ENCODE results near the gene TRIM67.
"Not testable (repeated sequence)": the region's sequence is repeated elsewhere in the genome, so short reads cannot be mapped to it uniquely, and the experiment has no call there.

TRIM67 gene

GRCh38 chr1:231157311-231157710 lies 4.5 kb upstream of the TRIM67 start:
- no peak overlapping the region for H3K4me3 ChIP-seq (ENCODE audit: low read depth, low read length)
- TF ChIP-seq CTCF (IDR thresholded peaks at IDR 0.05; ENCODE audit: insufficient read depth, low read depth, low read length, missing control alignments): no peak
- DNase-seq (ENCODE audit: low read depth): no peak

- H3K4me3 ChIP-seq (ENCODE audit: low read depth, low read length): not testable (repeated sequence)
Observed at GRCh38 chr1:231158141-231158540, 3.7 kb upstream of the TRIM67 start.

GRCh38 chr1:231159202-231159962 lies 2.5 kb upstream of the TRIM67 start:
- H3K4me3 ChIP-seq (ENCODE audit: low read depth, low read length): no peak overlapping the region
- no peak for DNase-seq (ENCODE audit: low read depth)
- TF ChIP-seq CTCF (IDR thresholded peaks at IDR 0.05; ENCODE audit: insufficient read depth, low read depth, low read length, missing control alignments): no peak

More at GRCh38 chr1:231158141-231158540, 3.7 kb upstream of the TRIM67 start:
- DNase-seq (ENCODE audit: low read depth): not testable (repeated sequence)

GRCh38 chr1:231159963-231160761 lies 1.7 kb upstream of the TRIM67 start:
- TF ChIP-seq CTCF (IDR thresholded peaks at IDR 0.05; ENCODE audit: insufficient read depth, low read depth, low read length, missing control alignments): no peak
- H3K4me3 ChIP-seq (ENCODE audit: low read depth, low read length): no peak overlapping the region
- DNase-seq (ENCODE audit: low read depth): no peak

- no peak overlapping the region for H3K4me3 ChIP-seq (ENCODE audit: low read depth, low read length)
- no peak for DNase-seq (ENCODE audit: low read depth)
- no peak for TF ChIP-seq CTCF (IDR thresholded peaks at IDR 0.05; ENCODE audit: insufficient read depth, low read depth, low read length, missing control alignments)
Observed at GRCh38 chr1:231160895-231161666, 777 bp upstream of the TRIM67 start.

- no peak overlapping the region for H3K4me3 ChIP-seq (ENCODE audit: low read depth, low read length)
- no peak for DNase-seq (ENCODE audit: low read depth)
- TF ChIP-seq CTCF (IDR thresholded peaks at IDR 0.05; ENCODE audit: insufficient read depth, low read depth, low read length, missing control alignments): no peak
Observed at GRCh38 chr1:231162297-231162969, 575 bp downstream of the TRIM67 start.

All from GM12865 (cell line).